Measurements from ENCODE around the gene C19orf38. TPM values are rescaled to one million over a fixed set of nuclear protein-coding genes. Genes with fewer than 3 reads are reported as not detected.

C19orf38 gene
- total RNA-seq, 1 experiment from 2014 or later, result 0.61 TPM

- peak in 1 of 2 experiments; percentile 27 for DNase-seq
- TF ChIP-seq CTCF (IDR thresholded peaks at IDR 0.05; ENCODE audit: insufficient read depth in 1 of 2, low read depth in 1 of 2, low read length in 1 of 2, severe bottlenecking in 1 of 2, unreplicated experiment in 1 of 2), result peak in 1 of 2 experiments; percentile 10
- POLR2A ChIA-PET, result interaction anchor here (0.6 kb wide), 2 partner anchors 97 to 104 kb away, joined by 3 to 6 read pairs; no protein-coding TSS in a partner anchor
- Histone ChIP-seq H3K27me3 (replicated peaks; ENCODE audit: control insufficient read depth, insufficient read depth, low read length) (no peaks in the 10 kb centered on the region), H3K4me3 (ENCODE audit: low read depth, low read length) (no peak overlapping the region), H3K36me3 (ENCODE audit: control insufficient read depth, insufficient read depth, low read length) (no peaks in the 10 kb centered on the region; the same call in 1 of the 2 replicates), H3K9me3 (no peaks in the 10 kb centered on the region), H3K4me1 (no peaks in the 10 kb centered on the region)
- intact Hi-C loops (cut with micrococcal nuclease; ENCODE audit: unreplicated experiment), result no loop called here
- no TSS peak for BruUV-seq (replicated peaks)
- Mint-ChIP-seq H3K9me3 (ENCODE audit: unreplicated experiment) (no peaks in the 10 kb centered on the region), H3K27ac (ENCODE audit: unreplicated experiment) (peak overlapping the region; percentile 45), H3K27me3 (ENCODE audit: insufficient read depth, unreplicated experiment) (no peaks in the 10 kb centered on the region), H3K36me3 (ENCODE audit: insufficient read depth, unreplicated experiment) (peaks cover 73% of the 10 kb centered on the region), H3K4me1 (ENCODE audit: low read depth, unreplicated experiment) (no peaks in the 10 kb centered on the region), H3K4me3 (ENCODE audit: unreplicated experiment) (no peak overlapping the region)
- CTCF ChIA-PET, result interaction anchor here (0.6 to 1.0 kb wide), 2 partner anchors 35 to 209 kb away, joined by 3 read pairs; no protein-coding TSS in a partner anchor
Observed at GRCh38 chr19:10828981-10829821, 19.0 kb upstream of the C19orf38 start.

GRCh38 chr19:10829967-10830366 is 18.2 kb upstream of the C19orf38 start:
- Mint-ChIP-seq H3K36me3 (ENCODE audit: insufficient read depth, unreplicated experiment) (peaks cover 74% of the 10 kb centered on the region), H3K4me3 (ENCODE audit: unreplicated experiment) (no peak overlapping the region)

GRCh38 chr19:10830370-10830769 is 17.8 kb upstream of the C19orf38 start:
- CTCF ChIA-PET, result no interaction called here
- intact Hi-C loops (cut with micrococcal nuclease; ENCODE audit: unreplicated experiment), result no loop called here
- DNase-seq, result no peak
- no peaks in the 10 kb centered on the region for H3K27me3 ChIP-seq (replicated peaks; ENCODE audit: control insufficient read depth, insufficient read depth, low read length)
- POLR2A ChIA-PET, result no interaction called here
- no peak for TF ChIP-seq CTCF (IDR thresholded peaks at IDR 0.05; ENCODE audit: insufficient read depth in 1 of 2, low read depth in 1 of 2, low read length in 1 of 2, severe bottlenecking in 1 of 2, unreplicated experiment in 1 of 2)
- no peaks in the 10 kb centered on the region for H3K9me3 ChIP-seq
- no peak overlapping the region for H3K4me3 Mint-ChIP-seq (ENCODE audit: unreplicated experiment)
- peaks cover 74% of the 10 kb centered on the region for H3K36me3 Mint-ChIP-seq (ENCODE audit: insufficient read depth, unreplicated experiment)
- H3K4me3 ChIP-seq (ENCODE audit: low read depth, low read length), result no peak overlapping the region
- H3K4me1 Mint-ChIP-seq (ENCODE audit: low read depth, unreplicated experiment), result no peaks in the 10 kb centered on the region
- H3K36me3 ChIP-seq (ENCODE audit: control insufficient read depth, insufficient read depth, low read length), result no peaks in the 10 kb centered on the region; the same call in 1 of the 2 replicates
- no TSS peak for BruUV-seq (replicated peaks)
- H3K9me3 Mint-ChIP-seq (ENCODE audit: unreplicated experiment), result no peaks in the 10 kb centered on the region
- H3K27ac Mint-ChIP-seq (ENCODE audit: unreplicated experiment), result peak overlapping the region; percentile 45
- H3K4me1 ChIP-seq, result 0 out of 2 replicates have a peak, but pooled peaks cover 4% of the 10 kb centered on the region
- H3K27me3 Mint-ChIP-seq (ENCODE audit: insufficient read depth, unreplicated experiment), result no peaks in the 10 kb centered on the region

More at GRCh38 chr19:10829967-10830366, 18.2 kb upstream of the C19orf38 start:
- POLR2A ChIA-PET, result no interaction called here
- no peak for DNase-seq
- Histone ChIP-seq H3K9me3 (no peaks in the 10 kb centered on the region), H3K4me3 (ENCODE audit: low read depth, low read length) (no peak overlapping the region), H3K4me1 (no peaks in the 10 kb centered on the region), H3K27me3 (replicated peaks; ENCODE audit: control insufficient read depth, insufficient read depth, low read length) (no peaks in the 10 kb centered on the region), H3K36me3 (ENCODE audit: control insufficient read depth, insufficient read depth, low read length) (no peaks in the 10 kb centered on the region; the same call in 1 of the 2 replicates)
- TF ChIP-seq CTCF (IDR thresholded peaks at IDR 0.05; ENCODE audit: insufficient read depth in 1 of 2, low read depth in 1 of 2, low read length in 1 of 2, severe bottlenecking in 1 of 2, unreplicated experiment in 1 of 2), result no peak
- H3K9me3 Mint-ChIP-seq (ENCODE audit: unreplicated experiment), result no peaks in the 10 kb centered on the region
- intact Hi-C loops (cut with micrococcal nuclease; ENCODE audit: unreplicated experiment), result no loop called here
- CTCF ChIA-PET, result no interaction called here
- H3K27ac Mint-ChIP-seq (ENCODE audit: unreplicated experiment), result peak overlapping the region; percentile 45
- no peaks in the 10 kb centered on the region for H3K27me3 Mint-ChIP-seq (ENCODE audit: insufficient read depth, unreplicated experiment)
- BruUV-seq (replicated peaks), result no TSS peak
- no peaks in the 10 kb centered on the region for H3K4me1 Mint-ChIP-seq (ENCODE audit: low read depth, unreplicated experiment)
